WI38 (cell line): Measurements from ENCODE around the gene GOLGA6L10.
"Not testable (repeated sequence)": the region's sequence is repeated elsewhere in the genome, so short reads cannot be mapped to it uniquely, and the experiment has no call there.

ENCODE experiments used
- H3K4me3 ChIP-seq: 2 replicates; pipeline ENCODE4 v1.5.1; 2011; ENCODE audit warnings: low read depth, mild to moderate bottlenecking, control low read depth, low read length
- TF ChIP-seq, protein P1 (sequence below): IDR thresholded peaks from 2 replicates; pipeline ENCODE4 v1.5.1; 2012; ENCODE audit warnings: low read depth, mild to moderate bottlenecking, control low read depth, low read length

The GOLGA6L10 gene

DNA sequence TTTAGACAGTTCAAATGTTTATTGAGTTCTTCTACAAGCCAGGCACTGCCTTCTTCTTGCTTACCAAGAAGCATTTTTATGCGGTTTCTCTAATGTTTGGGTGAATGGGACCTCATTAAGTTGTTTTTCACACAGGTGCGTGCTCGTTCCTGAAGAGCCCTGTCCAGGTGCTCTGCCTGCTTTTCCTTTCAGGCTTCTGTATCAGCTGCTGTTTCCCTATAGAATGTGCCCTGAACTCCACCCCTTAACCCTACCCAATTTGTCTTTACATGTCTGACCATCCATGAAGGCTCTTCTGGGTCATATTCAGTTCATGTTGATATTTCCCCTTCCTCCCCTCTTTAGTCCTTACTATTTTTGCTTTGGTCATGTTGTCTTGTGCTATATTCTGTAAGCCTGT lies 22.4 kb upstream of the GOLGA6L10 start:
- TF ChIP-seq, protein P1, sequence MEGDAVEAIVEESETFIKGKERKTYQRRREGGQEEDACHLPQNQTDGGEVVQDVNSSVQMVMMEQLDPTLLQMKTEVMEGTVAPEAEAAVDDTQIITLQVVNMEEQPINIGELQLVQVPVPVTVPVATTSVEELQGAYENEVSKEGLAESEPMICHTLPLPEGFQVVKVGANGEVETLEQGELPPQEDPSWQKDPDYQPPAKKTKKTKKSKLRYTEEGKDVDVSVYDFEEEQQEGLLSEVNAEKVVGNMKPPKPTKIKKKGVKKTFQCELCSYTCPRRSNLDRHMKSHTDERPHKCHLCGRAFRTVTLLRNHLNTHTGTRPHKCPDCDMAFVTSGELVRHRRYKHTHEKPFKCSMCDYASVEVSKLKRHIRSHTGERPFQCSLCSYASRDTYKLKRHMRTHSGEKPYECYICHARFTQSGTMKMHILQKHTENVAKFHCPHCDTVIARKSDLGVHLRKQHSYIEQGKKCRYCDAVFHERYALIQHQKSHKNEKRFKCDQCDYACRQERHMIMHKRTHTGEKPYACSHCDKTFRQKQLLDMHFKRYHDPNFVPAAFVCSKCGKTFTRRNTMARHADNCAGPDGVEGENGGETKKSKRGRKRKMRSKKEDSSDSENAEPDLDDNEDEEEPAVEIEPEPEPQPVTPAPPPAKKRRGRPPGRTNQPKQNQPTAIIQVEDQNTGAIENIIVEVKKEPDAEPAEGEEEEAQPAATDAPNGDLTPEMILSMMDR: no peak
- no peak overlapping the region for H3K4me3 ChIP-seq

DNA sequence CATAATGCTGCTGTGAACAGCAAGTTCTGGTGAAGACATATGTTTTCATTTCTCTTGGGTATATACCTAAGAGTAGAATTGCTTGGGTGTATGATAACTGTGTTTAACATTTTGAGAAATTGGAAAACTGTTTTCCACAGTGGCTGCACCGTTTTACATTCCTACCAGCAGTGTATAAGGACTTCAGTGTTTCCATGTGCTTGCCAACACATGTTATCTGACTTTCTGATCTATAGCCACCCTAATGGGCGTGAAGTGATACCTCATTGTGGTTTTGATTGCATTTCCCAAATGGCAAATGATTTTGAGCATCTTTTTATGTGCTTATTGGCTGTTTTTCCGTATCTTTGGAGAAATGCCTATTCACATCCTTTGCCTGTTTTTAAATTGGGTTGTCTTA lies 18.5 kb upstream of the GOLGA6L10 start:
- not testable (repeated sequence) for H3K4me3 ChIP-seq

GRCh38 chr15:82365692-82366323 lies 16.5 kb upstream of the GOLGA6L10 start:
- H3K4me3 ChIP-seq: not testable (repeated sequence)

DNA sequence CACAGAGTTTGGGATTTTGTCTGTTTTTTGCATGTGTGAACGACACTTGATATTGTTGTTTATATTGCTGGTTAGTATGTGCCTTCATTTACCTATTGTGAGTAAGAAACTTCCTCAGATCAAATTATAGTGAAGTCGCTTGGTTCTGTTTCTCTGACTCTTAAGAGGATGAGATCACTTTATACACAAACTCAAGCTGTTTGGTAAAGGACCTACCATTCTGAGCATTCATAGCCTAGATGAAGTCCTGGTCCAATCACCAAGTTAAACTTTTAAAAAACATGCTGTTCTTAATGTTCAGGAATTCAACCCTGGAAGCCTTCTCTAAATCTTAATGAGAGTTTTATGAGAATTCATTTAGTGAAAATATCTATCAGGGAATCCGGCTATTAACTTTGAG lies 15.3 kb upstream of the GOLGA6L10 start:
- not testable (repeated sequence) for H3K4me3 ChIP-seq

DNA sequence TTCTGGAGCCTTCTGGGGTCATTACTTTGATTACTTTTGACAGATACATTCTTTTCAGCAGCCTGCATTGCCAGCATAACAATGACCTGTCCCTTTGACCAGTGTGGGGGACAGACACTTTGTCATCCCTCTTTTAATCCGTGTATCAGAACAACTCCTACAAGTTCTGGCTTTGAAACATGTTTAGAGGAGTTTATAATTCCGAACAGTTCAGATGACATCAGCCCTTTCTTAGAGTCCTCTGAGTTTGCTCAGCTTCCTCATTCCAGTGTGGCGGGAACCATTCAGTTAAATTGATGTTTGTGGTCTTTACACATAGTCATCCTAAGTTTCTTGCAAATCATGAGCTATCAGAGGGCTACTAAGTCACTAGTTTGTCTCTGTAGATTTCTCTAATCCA lies 13.5 kb upstream of the GOLGA6L10 start:
- H3K4me3 ChIP-seq: not testable (repeated sequence)

- H3K4me3 ChIP-seq: not testable (repeated sequence)
Measured at GRCh38 chr15:82360618-82361017, 11.3 kb upstream of the GOLGA6L10 start.

GRCh38 chr15:82355055-82355454 lies 5.8 kb upstream of the GOLGA6L10 start:
- not testable (repeated sequence) for H3K4me3 ChIP-seq

DNA sequence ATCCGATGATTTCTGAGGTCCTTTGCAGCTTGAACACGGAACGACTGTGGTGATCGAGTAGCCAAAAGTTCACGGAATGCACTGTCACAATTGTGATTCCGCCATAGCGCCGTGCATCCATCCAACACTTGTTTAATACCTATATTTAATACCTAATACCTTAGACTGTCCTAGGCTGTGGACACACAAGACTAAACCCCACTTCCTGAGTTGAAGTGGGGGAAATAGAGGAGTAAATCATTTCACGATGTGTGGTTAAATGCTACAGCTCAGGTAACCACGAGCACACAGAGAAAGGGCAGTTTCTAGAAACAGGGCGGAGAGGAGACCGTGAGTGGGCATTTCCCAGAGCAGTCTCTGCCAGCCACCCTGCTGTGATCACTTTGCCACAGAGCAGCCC lies 5.3 kb upstream of the GOLGA6L10 start:
- H3K4me3 ChIP-seq: peak overlapping the region; percentile 51

- H3K4me3 ChIP-seq: not testable (repeated sequence)
Measured at GRCh38 chr15:82347645-82348044, 1.6 kb downstream of the GOLGA6L10 start.

GRCh38 chr15:82345176-82345575 lies 4.1 kb downstream of the GOLGA6L10 start:
- H3K4me3 ChIP-seq: not testable (repeated sequence)

- not testable (repeated sequence) for H3K4me3 ChIP-seq
Measured at GRCh38 chr15:82344421-82344820, 4.9 kb downstream of the GOLGA6L10 start.

DNA sequence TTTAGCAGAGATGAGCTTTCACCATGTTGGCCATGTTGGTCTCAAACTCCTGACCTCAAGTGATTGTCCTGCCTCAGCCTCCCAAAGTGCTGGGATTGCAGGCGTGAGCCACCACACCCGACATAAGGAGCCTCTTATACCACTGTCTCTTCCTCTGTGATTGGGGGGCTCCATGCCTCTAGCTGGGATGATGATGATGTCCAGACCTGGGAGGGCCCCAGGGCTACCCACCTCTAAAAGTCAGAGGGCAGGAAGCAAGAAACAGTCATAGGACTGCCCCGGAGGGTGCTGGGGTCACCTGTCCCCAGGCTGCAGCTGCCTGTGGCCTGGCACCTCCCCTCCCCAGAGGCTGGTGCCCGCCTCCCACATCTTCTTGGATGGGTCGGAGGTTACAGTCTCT lies 5.4 kb downstream of the GOLGA6L10 start:
- not testable (repeated sequence) for H3K4me3 ChIP-seq

GRCh38 chr15:82342632-82343374 lies 6.5 kb downstream of the GOLGA6L10 start:
- H3K4me3 ChIP-seq: not testable (repeated sequence)

DNA sequence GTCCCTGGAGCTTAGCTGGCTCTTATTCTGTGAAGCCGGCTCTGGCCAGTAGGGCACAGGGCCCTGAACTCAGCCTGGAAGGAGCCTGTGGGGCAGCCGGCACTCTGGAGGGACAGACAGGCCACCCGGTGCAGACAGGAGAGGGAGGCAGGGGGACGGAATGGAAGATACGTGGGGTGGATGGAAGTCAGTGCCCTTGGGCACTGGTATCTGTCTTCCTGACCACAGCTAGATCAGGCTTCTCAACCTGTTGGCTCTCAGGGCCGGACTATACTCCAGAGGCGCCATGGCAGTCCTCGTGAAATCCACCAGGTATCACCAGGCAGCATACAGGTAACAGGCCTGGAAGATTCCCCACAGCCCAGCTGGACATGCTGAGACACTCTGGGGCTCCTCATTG lies 10.7 kb downstream of the GOLGA6L10 start:
- not testable (repeated sequence) for H3K4me3 ChIP-seq

DNA sequence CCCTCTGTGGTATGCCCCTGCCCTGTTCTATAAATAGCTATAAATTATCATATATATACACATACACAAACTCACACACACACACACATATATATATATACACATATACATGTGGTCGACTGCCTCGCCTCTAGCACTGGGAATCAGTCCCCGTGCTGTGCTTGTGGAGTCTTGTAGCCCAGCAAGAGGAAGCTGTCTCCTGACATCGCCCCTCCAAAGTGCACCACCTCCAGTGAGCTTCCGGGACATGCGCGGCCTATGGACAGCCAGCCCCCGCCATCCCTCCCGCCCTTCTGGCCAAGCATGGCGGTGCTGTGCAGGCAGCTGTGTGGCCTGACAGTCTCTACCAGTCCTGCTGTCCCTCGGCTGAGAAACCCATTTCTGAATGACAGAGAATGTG lies 11.2 kb downstream of the GOLGA6L10 start:
- H3K4me3 ChIP-seq: not testable (repeated sequence)

DNA sequence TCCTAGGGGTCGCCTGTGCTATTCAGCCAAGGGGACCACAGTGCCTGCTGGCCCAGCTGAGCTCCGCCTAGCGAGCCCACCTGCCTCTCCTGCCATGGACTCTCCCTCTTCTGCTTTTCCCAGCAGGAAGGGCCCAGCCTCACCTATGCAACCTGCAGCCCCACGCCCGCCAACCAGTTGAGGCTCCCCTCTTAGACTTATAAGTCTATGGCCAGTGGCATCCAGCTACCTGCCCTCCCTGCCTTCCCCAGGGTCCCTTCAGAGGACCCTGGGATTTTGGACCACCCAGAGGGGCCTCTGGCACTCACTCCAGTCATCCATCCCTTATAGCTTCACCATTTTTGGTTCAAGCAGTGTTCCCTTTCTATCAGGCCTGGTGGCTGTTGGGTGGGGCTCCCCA lies 12.2 kb downstream of the GOLGA6L10 start:
- not testable (repeated sequence) for H3K4me3 ChIP-seq

- H3K4me3 ChIP-seq: not testable (repeated sequence)
Measured at GRCh38 chr15:82336180-82336647, 13.1 kb downstream of the GOLGA6L10 start.

DNA sequence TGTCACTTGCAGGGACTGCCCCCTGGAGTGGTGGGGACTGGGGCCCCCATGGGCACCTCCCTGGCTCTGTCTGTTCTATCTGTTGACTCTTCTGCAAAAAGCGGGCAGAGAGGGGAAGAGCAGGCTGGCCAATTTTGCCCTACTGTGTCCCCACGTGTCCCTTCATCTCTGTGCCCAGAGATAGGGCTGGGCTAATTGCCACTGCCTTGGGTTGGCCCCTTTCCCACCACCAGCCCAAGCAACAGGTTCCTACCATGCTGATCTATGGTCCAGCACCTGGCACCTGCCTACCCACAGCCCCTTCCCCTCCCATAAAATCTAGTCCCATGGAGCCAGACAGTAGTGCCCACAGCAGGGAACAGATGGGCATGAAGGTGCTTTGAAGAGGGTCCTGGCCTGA lies 14.3 kb downstream of the GOLGA6L10 start:
- H3K4me3 ChIP-seq: not testable (repeated sequence)

DNA sequence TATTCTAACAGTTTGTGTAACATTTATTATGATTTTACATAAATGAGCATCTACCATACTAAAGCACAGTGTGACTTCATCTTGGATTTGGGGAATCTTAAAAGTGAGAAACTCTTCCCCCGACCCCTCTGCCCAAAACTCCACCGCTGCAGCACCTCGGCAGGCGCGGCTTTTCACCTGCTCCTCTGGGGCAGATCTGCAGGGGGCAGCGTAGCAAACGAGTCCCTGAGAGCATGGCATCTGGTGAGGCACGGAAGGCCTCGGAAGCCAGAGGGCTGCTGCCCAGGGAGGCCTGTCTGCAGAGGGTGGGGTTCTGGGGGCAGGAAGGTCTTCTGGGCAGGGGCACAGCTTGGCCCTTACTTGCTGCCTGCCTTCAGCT lies 14.7 kb downstream of the GOLGA6L10 start:
- not testable (repeated sequence) for H3K4me3 ChIP-seq

DNA sequence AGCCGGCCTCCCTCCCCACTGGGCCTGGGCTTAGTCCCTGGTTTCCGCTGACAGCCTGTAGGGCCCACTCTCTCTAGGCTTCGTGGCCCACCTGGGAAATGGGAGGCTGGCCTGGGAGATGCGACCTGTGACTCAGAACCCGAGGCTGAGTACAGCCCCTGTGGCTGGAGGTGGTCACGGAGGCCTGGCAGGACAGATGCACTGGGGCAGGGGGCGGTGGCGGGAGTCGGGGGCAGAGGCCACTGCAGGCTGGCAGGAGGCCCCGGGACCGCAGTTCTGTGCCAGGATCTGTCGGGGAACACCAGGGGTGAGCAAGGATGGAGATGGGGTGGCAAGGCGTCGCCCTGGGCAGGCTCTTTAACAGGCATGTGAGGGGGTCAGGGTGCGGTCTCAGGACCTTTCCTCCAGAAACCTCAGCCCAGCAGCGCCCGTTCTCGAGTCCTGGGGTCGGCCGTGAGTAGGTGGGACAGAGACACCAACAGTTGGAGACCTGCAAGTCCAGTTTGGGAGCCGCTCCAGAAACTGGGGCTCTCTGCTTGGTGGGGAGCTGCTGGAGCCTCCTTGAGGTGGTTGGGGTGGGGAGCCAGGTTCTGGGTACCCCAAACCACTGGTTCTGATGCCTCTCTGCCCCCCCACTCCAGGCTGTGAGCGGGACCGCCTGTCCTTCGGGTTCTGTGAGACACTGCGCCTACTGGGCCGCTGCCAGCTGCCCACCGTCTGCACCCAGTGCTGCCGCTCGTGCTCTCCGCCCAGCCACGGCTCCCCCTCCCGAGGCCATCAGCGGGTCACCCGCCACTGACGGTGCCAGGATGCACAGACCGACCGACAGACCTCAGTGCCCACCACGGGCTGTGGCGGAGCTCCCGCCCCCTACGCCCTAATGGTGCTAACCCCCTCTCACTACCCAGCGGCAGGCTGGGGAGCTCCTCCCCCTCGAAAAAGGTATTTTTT lies 15.4 kb downstream of the GOLGA6L10 start:
- H3K4me3 ChIP-seq: not testable (repeated sequence)
